ENCODE measurements around the gene SARDH.

SARDH gene

GRCh38 chr9:133618726-133619125, 119.4 kb downstream of the SARDH start:
- no peak for DNase-seq

GRCh38 chr9:133616643-133617405, 121.3 kb downstream of the SARDH start:
- no peak for DNase-seq

- no peak for DNase-seq
These were observed 122.5 kb downstream of the SARDH start for GRCh38 chr9:133615606-133616188.

- no peak for DNase-seq
These were observed 123.0 kb downstream of the SARDH start for GRCh38 chr9:133615186-133615585.

GRCh38 chr9:133614678-133615077, 123.5 kb downstream of the SARDH start:
- DNase-seq: no peak

GRCh38 chr9:133614056-133614455, 124.1 kb downstream of the SARDH start:
- DNase-seq: no peak
